ENCODE measurements around the gene CDIPT. TPM values are rescaled to one million over a fixed set of nuclear protein-coding genes. Genes with fewer than 3 reads are reported as not detected.

CDIPT gene
- total and polyA plus RNA-seq, 2 of the 13 experiments (the other 11 are each of a cell fraction or from before 2014, with no cell fraction given) = 54.9 to 97.5 TPM

DNA sequence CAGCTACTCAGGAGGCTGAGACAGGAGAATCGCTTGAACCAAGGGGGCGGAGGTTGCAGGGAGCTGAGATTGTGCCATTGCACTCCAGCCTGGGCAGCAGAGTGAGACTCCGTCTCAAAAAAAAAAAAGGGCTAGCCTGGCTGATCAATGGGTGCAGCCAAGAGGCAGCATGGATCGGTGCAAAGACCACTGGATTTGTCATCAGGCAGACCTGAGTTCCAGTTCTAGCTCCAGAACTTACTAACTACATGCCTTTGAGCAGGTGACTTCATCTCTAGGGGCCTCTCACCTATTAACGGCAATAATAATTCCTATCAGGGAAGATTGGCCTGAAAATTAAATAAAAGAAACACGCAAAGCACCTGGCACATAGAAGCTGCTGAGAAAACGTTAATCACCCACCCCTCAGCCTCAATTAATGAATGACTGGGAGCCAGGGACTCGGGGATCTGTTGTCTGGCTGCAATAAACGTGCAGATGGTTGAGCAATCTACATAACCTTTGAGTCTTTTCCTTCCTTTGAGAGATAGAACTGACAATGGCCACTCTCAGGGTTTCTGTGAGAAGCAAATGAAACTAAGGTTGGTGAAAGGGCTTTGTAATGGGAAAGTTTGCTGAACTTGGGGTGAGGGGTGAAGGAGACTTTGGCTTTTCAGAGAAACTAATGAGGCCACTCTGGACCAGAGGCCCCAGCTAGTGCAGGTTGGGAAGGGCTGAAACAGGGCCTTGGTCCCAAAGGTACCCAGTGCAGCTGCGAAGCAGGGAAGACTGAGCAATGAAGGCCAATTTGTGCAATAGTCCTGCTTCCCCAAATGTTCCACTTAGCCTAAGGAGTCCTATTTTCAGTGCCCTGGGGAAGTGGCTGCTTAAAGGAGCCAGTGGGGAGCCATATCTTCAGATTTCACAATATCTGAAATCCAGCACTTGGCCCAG is 28.8 kb upstream of the CDIPT start (continued):
- TF ChIP-seq, protein P1, sequence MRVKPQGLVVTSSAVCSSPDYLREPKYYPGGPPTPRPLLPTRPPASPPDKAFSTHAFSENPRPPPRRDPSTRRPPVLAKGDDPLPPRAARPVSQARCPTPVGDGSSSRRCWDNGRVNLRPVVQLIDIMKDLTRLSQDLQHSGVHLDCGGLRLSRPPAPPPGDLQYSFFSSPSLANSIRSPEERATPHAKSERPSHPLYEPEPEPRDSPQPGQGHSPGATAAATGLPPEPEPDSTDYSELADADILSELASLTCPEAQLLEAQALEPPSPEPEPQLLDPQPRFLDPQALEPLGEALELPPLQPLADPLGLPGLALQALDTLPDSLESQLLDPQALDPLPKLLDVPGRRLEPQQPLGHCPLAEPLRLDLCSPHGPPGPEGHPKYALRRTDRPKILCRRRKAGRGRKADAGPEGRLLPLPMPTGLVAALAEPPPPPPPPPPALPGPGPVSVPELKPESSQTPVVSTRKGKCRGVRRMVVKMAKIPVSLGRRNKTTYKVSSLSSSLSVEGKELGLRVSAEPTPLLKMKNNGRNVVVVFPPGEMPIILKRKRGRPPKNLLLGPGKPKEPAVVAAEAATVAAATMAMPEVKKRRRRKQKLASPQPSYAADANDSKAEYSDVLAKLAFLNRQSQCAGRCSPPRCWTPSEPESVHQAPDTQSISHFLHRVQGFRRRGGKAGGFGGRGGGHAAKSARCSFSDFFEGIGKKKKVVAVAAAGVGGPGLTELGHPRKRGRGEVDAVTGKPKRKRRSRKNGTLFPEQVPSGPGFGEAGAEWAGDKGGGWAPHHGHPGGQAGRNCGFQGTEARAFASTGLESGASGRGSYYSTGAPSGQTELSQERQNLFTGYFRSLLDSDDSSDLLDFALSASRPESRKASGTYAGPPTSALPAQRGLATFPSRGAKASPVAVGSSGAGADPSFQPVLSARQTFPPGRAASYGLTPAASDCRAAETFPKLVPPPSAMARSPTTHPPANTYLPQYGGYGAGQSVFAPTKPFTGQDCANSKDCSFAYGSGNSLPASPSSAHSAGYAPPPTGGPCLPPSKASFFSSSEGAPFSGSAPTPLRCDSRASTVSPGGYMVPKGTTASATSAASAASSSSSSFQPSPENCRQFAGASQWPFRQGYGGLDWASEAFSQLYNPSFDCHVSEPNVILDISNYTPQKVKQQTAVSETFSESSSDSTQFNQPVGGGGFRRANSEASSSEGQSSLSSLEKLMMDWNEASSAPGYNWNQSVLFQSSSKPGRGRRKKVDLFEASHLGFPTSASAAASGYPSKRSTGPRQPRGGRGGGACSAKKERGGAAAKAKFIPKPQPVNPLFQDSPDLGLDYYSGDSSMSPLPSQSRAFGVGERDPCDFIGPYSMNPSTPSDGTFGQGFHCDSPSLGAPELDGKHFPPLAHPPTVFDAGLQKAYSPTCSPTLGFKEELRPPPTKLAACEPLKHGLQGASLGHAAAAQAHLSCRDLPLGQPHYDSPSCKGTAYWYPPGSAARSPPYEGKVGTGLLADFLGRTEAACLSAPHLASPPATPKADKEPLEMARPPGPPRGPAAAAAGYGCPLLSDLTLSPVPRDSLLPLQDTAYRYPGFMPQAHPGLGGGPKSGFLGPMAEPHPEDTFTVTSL (CRISPR knock-in tag; IDR thresholded peaks at IDR 0.05; ENCODE audit: borderline replicate concordance) = no peak
- TF ChIP-seq NR2F6 (IDR thresholded peaks at IDR 0.05) (peak; percentile 78; the same call in 1 of the 2 replicates), NR2F6 (CRISPR knock-in tag; IDR thresholded peaks at IDR 0.05) (peak; percentile 62; the same call in 1 of the 2 replicates), ZFP37 (CRISPR knock-in tag; IDR thresholded peaks at IDR 0.05; ENCODE audit: borderline replicate concordance) (no peak), ZNF138 (CRISPR knock-in tag; IDR thresholded peaks at IDR 0.05; ENCODE audit: low read depth) (no peak), MAZ (IDR thresholded peaks at IDR 0.05; ENCODE audit: borderline replicate concordance, low read depth, low read length) (no peak), MAZ (CRISPR knock-in tag; IDR thresholded peaks at IDR 0.05; ENCODE audit: low read depth) (peak; percentile 49; the same call in 1 of the 2 replicates), KDM1A (CRISPR knock-in tag; IDR thresholded peaks at IDR 0.05) (no peak), IKZF1 (IDR thresholded peaks at IDR 0.05) (no peak), ZNF749 (CRISPR knock-in tag; IDR thresholded peaks at IDR 0.05; ENCODE audit: borderline replicate concordance) (no peak), ZNF879 (CRISPR knock-in tag; IDR thresholded peaks at IDR 0.05) (no peak), ZNF17 (CRISPR knock-in tag; IDR thresholded peaks at IDR 0.05) (no peak), ATF7-NPFF (CRISPR knock-in tag; IDR thresholded peaks at IDR 0.05; ENCODE audit: low read depth) (no peak), ZNF333 (CRISPR knock-in tag; IDR thresholded peaks at IDR 0.05; ENCODE audit: borderline replicate concordance) (0 out of 2 replicates have a peak, but pooled peaks have one; percentile 8), ZNF788 (CRISPR knock-in tag; IDR thresholded peaks at IDR 0.05; ENCODE audit: borderline replicate concordance) (peak; percentile 31; the same call in 1 of the 2 replicates), PAX8 (CRISPR knock-in tag; IDR thresholded peaks at IDR 0.05; ENCODE audit: borderline replicate concordance) (no peak), TCF7 (IDR thresholded peaks at IDR 0.05; ENCODE audit: low read depth) (no peak)
- TF ChIP-seq, protein P2, sequence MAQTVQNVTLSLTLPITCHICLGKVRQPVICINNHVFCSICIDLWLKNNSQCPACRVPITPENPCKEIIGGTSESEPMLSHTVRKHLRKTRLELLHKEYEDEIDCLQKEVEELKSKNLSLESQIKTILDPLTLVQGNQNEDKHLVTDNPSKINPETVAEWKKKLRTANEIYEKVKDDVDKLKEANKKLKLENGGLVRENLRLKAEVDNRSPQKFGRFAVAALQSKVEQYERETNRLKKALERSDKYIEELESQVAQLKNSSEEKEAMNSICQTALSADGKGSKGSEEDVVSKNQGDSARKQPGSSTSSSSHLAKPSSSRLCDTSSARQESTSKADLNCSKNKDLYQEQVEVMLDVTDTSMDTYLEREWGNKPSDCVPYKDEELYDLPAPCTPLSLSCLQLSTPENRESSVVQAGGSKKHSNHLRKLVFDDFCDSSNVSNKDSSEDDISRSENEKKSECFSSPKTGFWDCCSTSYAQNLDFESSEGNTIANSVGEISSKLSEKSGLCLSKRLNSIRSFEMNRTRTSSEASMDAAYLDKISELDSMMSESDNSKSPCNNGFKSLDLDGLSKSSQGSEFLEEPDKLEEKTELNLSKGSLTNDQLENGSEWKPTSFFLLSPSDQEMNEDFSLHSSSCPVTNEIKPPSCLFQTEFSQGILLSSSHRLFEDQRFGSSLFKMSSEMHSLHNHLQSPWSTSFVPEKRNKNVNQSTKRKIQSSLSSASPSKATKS (CRISPR knock-in tag; IDR thresholded peaks at IDR 0.05) = no peak
- TF ChIP-seq, protein P3, sequence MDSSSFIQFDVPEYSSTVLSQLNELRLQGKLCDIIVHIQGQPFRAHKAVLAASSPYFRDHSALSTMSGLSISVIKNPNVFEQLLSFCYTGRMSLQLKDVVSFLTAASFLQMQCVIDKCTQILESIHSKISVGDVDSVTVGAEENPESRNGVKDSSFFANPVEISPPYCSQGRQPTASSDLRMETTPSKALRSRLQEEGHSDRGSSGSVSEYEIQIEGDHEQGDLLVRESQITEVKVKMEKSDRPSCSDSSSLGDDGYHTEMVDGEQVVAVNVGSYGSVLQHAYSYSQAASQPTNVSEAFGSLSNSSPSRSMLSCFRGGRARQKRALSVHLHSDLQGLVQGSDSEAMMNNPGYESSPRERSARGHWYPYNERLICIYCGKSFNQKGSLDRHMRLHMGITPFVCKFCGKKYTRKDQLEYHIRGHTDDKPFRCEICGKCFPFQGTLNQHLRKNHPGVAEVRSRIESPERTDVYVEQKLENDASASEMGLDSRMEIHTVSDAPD (CRISPR knock-in tag; IDR thresholded peaks at IDR 0.05) = 0 out of 2 replicates have a peak, but pooled peaks have one; percentile 19
